HepG2 (cell line): ENCODE measurements around the gene NAT14. TPM values are rescaled to one million over a fixed set of nuclear protein-coding genes. Genes with fewer than 3 reads are reported as not detected.

Source experiments
- ATAC-seq: fragments of 200-7000 bp; cut with Tn5 transposase; 3 replicates; pipeline ENCODE4 v1.9.1; 2020; ENCODE audit warnings: mild to moderate bottlenecking, moderate library complexity
- BruUV-seq: library from RNA; stranded (reverse); fragments of 400-500 nt; replicated peaks from 2 replicates; lab custom pipeline; 2021; lab: Mats Ljungman, UMichigan
- CTCF ChIA-PET: fragments of 300-600 bp; formaldehyde crosslinking; extraction: SDS; loops from one replicate; lab custom pipeline; 2021; ENCODE audit warnings: low total read pairs, inconsistent platforms, low intra/inter-chr PET ratio; lab: Yijun Ruan, JAX
- POLR2A ChIA-PET: fragments of 350-600 bp; sonication (Branson Sonifier 250); formaldehyde crosslinking; loops from one replicate; lab custom pipeline; 2020; ENCODE audit warnings: antibody characterized with exemption, inconsistent platforms; lab: Yijun Ruan, JAX
- DNase-seq: peaks from one replicate; pipeline ENCODE4 v3.0.0-alpha.2; 2015; ENCODE audit warnings: low spot score
- FAIRE-seq: peaks from 3 replicates; lab custom pipeline; 2011; peaks lifted over from hg19 to GRCh38; lab: Jason Lieb, UNC
- H2AFZ ChIP-seq: one replicate; pipeline ENCODE4 v1.6.1; 2011; ENCODE audit warnings: low read length, inconsistent platforms
- H3K27ac ChIP-seq: fragments of 300-600 bp; 3 replicates; pipeline ENCODE4 v1.8.0; 2011; ENCODE audit warnings: mixed run types, mild to moderate bottlenecking, mixed read lengths, low read length, inconsistent platforms; ENCODE audit not compliant: insufficient read depth; ENCODE audit errors: extremely low read length
- H3K27me3 ChIP-seq, 2 experiments: fragments of 200-600 bp in 1 of 2; 2 replicates in 1 of 2; 3 replicates in 1 of 2; pipeline versions ENCODE4 v1.6.0 to v1.8.0; 2011; ENCODE audit warnings: low read length in 2 of 2, mild to moderate bottlenecking in 2 of 2, moderate library complexity in 2 of 2, inconsistent platforms in 1 of 2; ENCODE audit not compliant: insufficient read depth in 2 of 2, control insufficient read depth in 1 of 2
- H3K36me3 ChIP-seq, 2 experiments: fragments of 200-600 bp in 1 of 2; replicated peaks in 1 of 2; 2 replicates in 1 of 2; 3 replicates in 1 of 2; pipeline versions ENCODE4 v1.5.1 to v1.8.0; 2011; ENCODE audit warnings: low read length in 2 of 2, inconsistent platforms in 1 of 2; ENCODE audit not compliant: insufficient read depth in 2 of 2, control insufficient read depth in 1 of 2
- H3K4me1 ChIP-seq: 2 replicates; pipeline ENCODE4 v1.5.1; 2012; ENCODE audit warnings: low read length, inconsistent platforms; ENCODE audit not compliant: insufficient read depth
- H3K4me2 ChIP-seq: 2 replicates; pipeline ENCODE4 v1.6.0; 2011; ENCODE audit warnings: low read depth, low read length, inconsistent platforms
- H3K4me3 ChIP-seq, 3 experiments: fragments of 200-600 bp in 1 of 3; sonication (generic), shearing (Covaris generic) in 1 of 3; replicated peaks in 1 of 3; 2 replicates each; pipeline ENCODE4 v1.5.1; 2011 to 2016; ENCODE audit warnings: low read length in 3 of 3, inconsistent platforms in 2 of 3, low read depth in 2 of 3, mild to moderate bottlenecking in 2 of 3, control low read depth in 1 of 3, mixed read lengths in 1 of 3; ENCODE audit not compliant: insufficient read depth in 1 of 3
- H3K79me2 ChIP-seq: one replicate; pipeline ENCODE4 v1.6.1; 2011; ENCODE audit warnings: low read length, inconsistent platforms; ENCODE audit not compliant: insufficient read depth
- H3K9ac ChIP-seq: 2 replicates; pipeline ENCODE4 v1.6.0; 2011; ENCODE audit warnings: mild to moderate bottlenecking, low read depth, low read length, inconsistent platforms; ENCODE audit not compliant: insufficient read depth
- H3K9me3 ChIP-seq: 2 replicates; pipeline ENCODE4 v1.5.1; 2012; ENCODE audit warnings: mild to moderate bottlenecking, low read length
- H4K20me1 ChIP-seq: 2 replicates; pipeline ENCODE4 v1.6.0; 2011; ENCODE audit warnings: inconsistent platforms, mild to moderate bottlenecking, low read length, moderate library complexity; ENCODE audit not compliant: insufficient read depth
- ARNT2 ChIP-seq: sonication (generic); formaldehyde crosslinking; IDR thresholded peaks from 2 replicates; pipeline ENCODE4 v1.8.0; 2022; ENCODE audit warnings: mild to moderate bottlenecking, low read depth, missing genetic modification reagents, moderate library complexity
- ATF6 ChIP-seq: sonication (generic); formaldehyde crosslinking; conservative IDR thresholded peaks from 2 replicates; pipeline ENCODE4 v1.4.0; 2020; ENCODE audit warnings: missing genetic modification reagents
- HNRNPUL1 ChIP-seq: fragments of 200-400 bp; formaldehyde crosslinking; IDR thresholded peaks from 2 replicates; pipeline ENCODE4 v1.6.1; 2017; ENCODE audit warnings: low read depth, mild to moderate bottlenecking, low read length, moderate library complexity
- HOXA5 ChIP-seq: sonication (generic); formaldehyde crosslinking; IDR thresholded peaks from 2 replicates; pipeline ENCODE4 v1.4.0; 2020; ENCODE audit warnings: missing genetic modification reagents
- JUND ChIP-seq: sonication (generic); formaldehyde crosslinking; IDR thresholded peaks from 2 replicates; pipeline ENCODE4 v1.8.0; 2022; ENCODE audit warnings: mild to moderate bottlenecking, missing genetic modification reagents
- NFIC ChIP-seq: IDR thresholded peaks from 2 replicates; pipeline ENCODE4 v1.6.1; 2012; ENCODE audit warnings: mild to moderate bottlenecking, low read length, inconsistent platforms
- SMC3 ChIP-seq: IDR thresholded peaks from 2 replicates; pipeline ENCODE4 v1.6.1; 2011; ENCODE audit warnings: low read length, improper control_type of control experiment
- STAT5B ChIP-seq: sonication (generic); formaldehyde crosslinking; IDR thresholded peaks from 2 replicates; pipeline ENCODE4 v1.4.0; 2020; ENCODE audit warnings: missing genetic modification reagents
- ZEB1 ChIP-seq: IDR thresholded peaks from 2 replicates; pipeline ENCODE4 v1.6.1; 2012; ENCODE audit warnings: mild to moderate bottlenecking, low read depth, inconsistent platforms; ENCODE audit not compliant: insufficient replicate concordance
- ZNF335 ChIP-seq: sonication (generic); formaldehyde crosslinking; IDR thresholded peaks from 2 replicates; pipeline ENCODE4 v1.4.0; 2020; ENCODE audit warnings: missing genetic modification reagents
- ZNF337 ChIP-seq: sonication (generic); formaldehyde crosslinking; IDR thresholded peaks from 2 replicates; pipeline ENCODE4 v1.5.1; 2020; ENCODE audit warnings: missing genetic modification reagents, low read depth, mild to moderate bottlenecking, borderline replicate concordance
- ZNF44 ChIP-seq: sonication (generic); formaldehyde crosslinking; IDR thresholded peaks from 2 replicates; pipeline ENCODE4 v1.5.1; 2020; ENCODE audit warnings: mild to moderate bottlenecking, missing genetic modification reagents
- ZNF724P ChIP-seq: sonication (generic); formaldehyde crosslinking; IDR thresholded peaks from 2 replicates; pipeline ENCODE4 v1.8.0; 2022; ENCODE audit warnings: missing genetic modification reagents, borderline replicate concordance
- WGBS: methylation state at CpG from one replicate; pipeline ENCODE4 v1.1.6; 2017; ENCODE audit warnings: low lambda C conversion rate; 5-methylcytosine and 5-hydroxymethylcytosine counted together
- in situ Hi-C: cut with HindIII; loops from 2 replicates; pipeline ENCODE4 v1.10.0; 2017; ENCODE audit warnings: low pct_unique_long_range_greater_than_20kb; ENCODE audit not compliant: extremely low pct_ligation_motif_present
- intact Hi-C: fragments of 100-400 bp; cut with micrococcal nuclease; formaldehyde crosslinking; loops from one replicate; pipeline ENCODE4 v1.10.0; 2022; ENCODE audit not compliant: unreplicated experiment
- polyA plus RNA-seq, 8 experiments: library from polyadenylated mRNA; depleted of rRNA in 3 of 8; stranded (reverse) in 7 of 8; unstranded in 1 of 8; fragments of >200 nt; fragmentation: Illumina TruSeq in 4 of 8; extraction: Trizol in 4 of 8; gene quantifications; 2 replicates each; pipeline versions ENCODE4 v1.2.1 to v1.2.3, GENCODE V29; 2011 to 2016; ENCODE audit warnings: low read depth in 4 of 8, missing spikeins in 1 of 8, mixed read lengths in 1 of 8; ENCODE audit not compliant: insufficient read depth in 1 of 8
- total RNA-seq, 5 experiments: library from RNA; depleted of rRNA; stranded (reverse); fragments of >200 nt; fragmentation: Illumina TruSeq; extraction: Trizol; gene quantifications; 2 replicates each; pipeline ENCODE4 v1.2.3, GENCODE V29; 2016; ENCODE audit warnings: low read depth in 1 of 5
- TF ChIP-seq, protein P1 (sequence below): sonication (generic); formaldehyde crosslinking; IDR thresholded peaks from 2 replicates; pipeline ENCODE4 v1.4.0; 2020; ENCODE audit warnings: missing genetic modification reagents, borderline replicate concordance

Gene NAT14
- total and polyA plus RNA-seq, 2 of the 13 experiments (the other 11 are each of a cell fraction or from before 2014, with no cell fraction given): 20.7 to 22.3 TPM

DNA sequence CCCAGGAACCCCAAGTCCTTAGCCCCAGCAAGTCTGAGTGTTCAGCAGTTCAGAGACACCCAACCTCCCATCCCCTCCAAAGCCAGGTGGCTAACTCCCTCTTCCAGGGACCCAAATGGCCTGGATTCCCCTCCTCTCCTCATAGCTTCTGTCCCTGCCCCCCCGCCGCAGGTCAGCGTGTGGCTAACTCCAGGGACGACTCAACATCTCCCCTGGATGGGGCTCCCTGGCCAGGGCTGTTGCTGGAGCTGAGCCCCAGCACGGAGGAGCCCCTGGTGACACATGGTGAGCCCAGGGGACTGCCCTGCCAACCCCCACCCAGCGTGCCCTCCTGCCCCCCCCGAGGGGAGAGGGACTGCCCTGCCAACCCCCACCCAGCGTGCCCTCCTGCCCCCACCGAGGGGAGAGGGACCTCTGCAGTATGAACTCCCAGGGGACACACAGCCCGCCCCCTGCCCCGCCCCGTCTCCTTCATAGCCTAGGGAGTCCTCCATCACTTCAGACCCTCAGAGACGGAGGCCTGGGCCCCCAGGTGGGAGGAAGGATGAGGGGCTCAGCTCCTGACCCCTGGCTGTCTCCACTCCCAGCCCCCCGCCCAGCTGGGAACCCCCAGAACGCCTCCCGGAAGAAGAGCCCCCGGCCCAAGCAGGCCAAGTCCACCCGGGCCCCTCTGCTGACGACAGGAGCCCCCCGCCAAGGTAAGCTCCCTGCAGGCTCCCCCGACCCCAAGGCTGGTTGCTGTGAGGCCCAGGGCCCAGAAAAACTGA is 4.9 kb downstream of the NAT14 start:
- H3K9ac ChIP-seq: no peak overlapping the region
- H3K27me3 ChIP-seq: peaks cover 16 to 52% of the 10 kb centered on the region in 2 experiments
- whole genome bisulfite sequencing: 8% methylated on average over 4 of the region's 21 CpGs
- no peaks in the 10 kb centered on the region for H3K36me3 ChIP-seq
- in situ Hi-C loops: no loop called here
- no peak overlapping the region for H3K4me3 ChIP-seq
- intact Hi-C loops: no loop called here
- H3K27ac ChIP-seq: no peak overlapping the region
- ChIA-PET CTCF (no interaction called here), POLR2A (no interaction called here)
- DNase-seq: no peak
- no peak for FAIRE-seq
- no peak overlapping the region for H3K4me2 ChIP-seq
- H2AFZ ChIP-seq: no peak overlapping the region
- no TSS peak for BruUV-seq
- no peaks in the 10 kb centered on the region for H3K9me3 ChIP-seq
- ATAC-seq: no peak
- no peaks in the 10 kb centered on the region for H3K79me2 ChIP-seq
- peaks cover 33% of the 10 kb centered on the region for H3K4me1 ChIP-seq
- no peaks in the 10 kb centered on the region for H4K20me1 ChIP-seq
- TF ChIP-seq HOXA5 (CRISPR knock-in tag) (no peak), ZNF724P (CRISPR knock-in tag) (no peak), NFIC (no peak), ZEB1 (no peak), HNRNPUL1 (no peak), STAT5B (CRISPR knock-in tag) (no peak), SMC3 (no peak), ZNF337 (CRISPR knock-in tag) (no peak), ZNF44 (no peak), ARNT2 (CRISPR knock-in tag) (no peak), ATF6 (CRISPR knock-in tag) (no peak), ZNF335 (CRISPR knock-in tag) (no peak), JUND (CRISPR knock-in tag) (no peak)
- TF ChIP-seq, protein P1, sequence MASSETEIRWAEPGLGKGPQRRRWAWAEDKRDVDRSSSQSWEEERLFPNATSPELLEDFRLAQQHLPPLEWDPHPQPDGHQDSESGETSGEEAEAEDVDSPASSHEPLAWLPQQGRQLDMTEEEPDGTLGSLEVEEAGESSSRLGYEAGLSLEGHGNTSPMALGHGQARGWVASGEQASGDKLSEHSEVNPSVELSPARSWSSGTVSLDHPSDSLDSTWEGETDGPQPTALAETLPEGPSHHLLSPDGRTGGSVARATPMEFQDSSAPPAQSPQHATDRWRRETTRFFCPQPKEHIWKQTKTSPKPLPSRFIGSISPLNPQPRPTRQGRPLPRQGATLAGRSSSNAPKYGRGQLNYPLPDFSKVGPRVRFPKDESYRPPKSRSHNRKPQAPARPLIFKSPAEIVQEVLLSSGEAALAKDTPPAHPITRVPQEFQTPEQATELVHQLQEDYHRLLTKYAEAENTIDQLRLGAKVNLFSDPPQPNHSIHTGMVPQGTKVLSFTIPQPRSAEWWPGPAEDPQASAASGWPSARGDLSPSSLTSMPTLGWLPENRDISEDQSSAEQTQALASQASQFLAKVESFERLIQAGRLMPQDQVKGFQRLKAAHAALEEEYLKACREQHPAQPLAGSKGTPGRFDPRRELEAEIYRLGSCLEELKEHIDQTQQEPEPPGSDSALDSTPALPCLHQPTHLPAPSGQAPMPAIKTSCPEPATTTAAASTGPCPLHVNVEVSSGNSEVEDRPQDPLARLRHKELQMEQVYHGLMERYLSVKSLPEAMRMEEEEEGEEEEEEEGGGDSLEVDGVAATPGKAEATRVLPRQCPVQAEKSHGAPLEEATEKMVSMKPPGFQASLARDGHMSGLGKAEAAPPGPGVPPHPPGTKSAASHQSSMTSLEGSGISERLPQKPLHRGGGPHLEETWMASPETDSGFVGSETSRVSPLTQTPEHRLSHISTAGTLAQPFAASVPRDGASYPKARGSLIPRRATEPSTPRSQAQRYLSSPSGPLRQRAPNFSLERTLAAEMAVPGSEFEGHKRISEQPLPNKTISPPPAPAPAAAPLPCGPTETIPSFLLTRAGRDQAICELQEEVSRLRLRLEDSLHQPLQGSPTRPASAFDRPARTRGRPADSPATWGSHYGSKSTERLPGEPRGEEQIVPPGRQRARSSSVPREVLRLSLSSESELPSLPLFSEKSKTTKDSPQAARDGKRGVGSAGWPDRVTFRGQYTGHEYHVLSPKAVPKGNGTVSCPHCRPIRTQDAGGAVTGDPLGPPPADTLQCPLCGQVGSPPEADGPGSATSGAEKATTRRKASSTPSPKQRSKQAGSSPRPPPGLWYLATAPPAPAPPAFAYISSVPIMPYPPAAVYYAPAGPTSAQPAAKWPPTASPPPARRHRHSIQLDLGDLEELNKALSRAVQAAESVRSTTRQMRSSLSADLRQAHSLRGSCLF (CRISPR knock-in tag): no peak
